Astrocyte (in vitro differentiated cells and primary cell): ENCODE measurements around the gene COQ9. TPM values are rescaled to one million over a fixed set of nuclear protein-coding genes. Genes with fewer than 3 reads are reported as not detected.

Source experiments
- DNase-seq: peaks from one replicate; pipeline ENCODE4 v3.0.0-alpha.2; 2010; ENCODE audit warnings: low read depth
- FAIRE-seq: peaks from 2 replicates; lab custom pipeline; 2011; peaks lifted over from hg19 to GRCh38; lab: Jason Lieb, UNC
- H2AFZ ChIP-seq: 2 replicates; pipeline ENCODE4 v1.6.0; 2012; ENCODE audit warnings: low read depth, low read length, inconsistent platforms
- H3K27ac ChIP-seq: 2 replicates; pipeline ENCODE4 v1.5.1; 2011; ENCODE audit warnings: low read depth, low read length, inconsistent platforms
- H3K27me3 ChIP-seq: 2 replicates; pipeline ENCODE4 v1.6.0; 2011; ENCODE audit warnings: low read length, inconsistent platforms; ENCODE audit not compliant: insufficient read depth
- H3K36me3 ChIP-seq: 2 replicates; pipeline ENCODE4 v1.5.1; 2011; ENCODE audit warnings: low read length, inconsistent platforms; ENCODE audit not compliant: insufficient read depth
- H3K4me1 ChIP-seq: 2 replicates; pipeline ENCODE4 v1.5.1; 2011; ENCODE audit warnings: low read length, inconsistent platforms; ENCODE audit not compliant: insufficient read depth
- H3K4me2 ChIP-seq: 2 replicates; pipeline ENCODE4 v1.6.0; 2012; ENCODE audit warnings: low read length, inconsistent platforms
- H3K4me3 ChIP-seq: 2 replicates; pipeline ENCODE4 v1.5.1; 2011; ENCODE audit warnings: low read depth, mild to moderate bottlenecking, low read length, inconsistent platforms; ENCODE audit not compliant: insufficient read depth
- H3K79me2 ChIP-seq: 2 replicates; pipeline ENCODE4 v1.6.0; 2012; ENCODE audit warnings: mild to moderate bottlenecking, low read length, inconsistent platforms; ENCODE audit not compliant: insufficient read depth
- H3K9ac ChIP-seq: 2 replicates; pipeline ENCODE4 v1.6.0; 2012; ENCODE audit warnings: mild to moderate bottlenecking, low read length, inconsistent platforms
- H3K9me3 ChIP-seq: 2 replicates; pipeline ENCODE4 v1.5.1; 2012; ENCODE audit warnings: low read depth, mild to moderate bottlenecking, low read length, inconsistent platforms; ENCODE audit not compliant: insufficient read depth
- H4K20me1 ChIP-seq: 2 replicates; pipeline ENCODE4 v1.6.0; 2012; ENCODE audit warnings: low read length, inconsistent platforms; ENCODE audit not compliant: insufficient read depth
- H3K27ac Mint-ChIP-seq: one replicate; pipeline ENCODE4 v1.8.0; 2021; ENCODE audit warnings: mild to moderate bottlenecking, mixed read lengths; ENCODE audit not compliant: unreplicated experiment
- H3K27me3 Mint-ChIP-seq: one replicate; pipeline ENCODE4 v1.8.0; 2021; ENCODE audit warnings: low read depth, mixed read lengths; ENCODE audit not compliant: unreplicated experiment
- H3K36me3 Mint-ChIP-seq: one replicate; pipeline ENCODE4 v1.8.0; 2021; ENCODE audit warnings: low read depth, mixed read lengths; ENCODE audit not compliant: unreplicated experiment
- H3K4me1 Mint-ChIP-seq: one replicate; pipeline ENCODE4 v1.8.0; 2021; ENCODE audit warnings: low read depth, mixed read lengths; ENCODE audit not compliant: unreplicated experiment
- H3K4me3 Mint-ChIP-seq: one replicate; pipeline ENCODE4 v1.8.0; 2021; ENCODE audit warnings: mild to moderate bottlenecking, moderate library complexity, mixed read lengths; ENCODE audit not compliant: unreplicated experiment
- H3K9me3 Mint-ChIP-seq: one replicate; pipeline ENCODE4 v1.8.0; 2021; ENCODE audit warnings: mild to moderate bottlenecking, mixed read lengths; ENCODE audit not compliant: unreplicated experiment
- EZH2 ChIP-seq: IDR thresholded peaks from 2 replicates; pipeline ENCODE4 v1.6.1; 2012; ENCODE audit warnings: mild to moderate bottlenecking, low read length, inconsistent platforms; ENCODE audit not compliant: insufficient read depth
- total RNA-seq: library from RNA; stranded (reverse); gene quantifications from 2 replicates; pipeline ENCODE4 v1.2.1, GENCODE V29; 2021
- TF ChIP-seq, protein P1 (sequence below): IDR thresholded peaks from 2 replicates; pipeline ENCODE4 v1.5.1; 2011; ENCODE audit warnings: low read depth, mild to moderate bottlenecking, inconsistent platforms, low read length, moderate library complexity; ENCODE audit not compliant: insufficient read depth

COQ9 gene
- total RNA-seq, 1 donor from 2014 or later: 29.1 TPM

GRCh38 chr16:57477531-57478202 lies 30.4 kb downstream of the COQ9 start:
- Histone ChIP-seq H3K27me3 (no peaks in the 10 kb centered on the region), H3K79me2 (no peaks in the 10 kb centered on the region), H3K36me3 (peaks cover 5% of the 10 kb centered on the region), H4K20me1 (peaks cover 28% of the 10 kb centered on the region), H3K4me3 (no peak overlapping the region), H3K9ac (no peak overlapping the region), H3K4me2 (no peak overlapping the region), H3K27ac (no peak overlapping the region), H2AFZ (no peak overlapping the region), H3K4me1 (peaks cover 20% of the 10 kb centered on the region), H3K9me3 (no peaks in the 10 kb centered on the region)
- peaks cover 9% of the 10 kb centered on the region for H3K4me1 Mint-ChIP-seq
- peaks cover 2% of the 10 kb centered on the region for H3K36me3 Mint-ChIP-seq
- no peaks in the 10 kb centered on the region for H3K9me3 Mint-ChIP-seq
- no peak for TF ChIP-seq EZH2
- TF ChIP-seq, protein P1, sequence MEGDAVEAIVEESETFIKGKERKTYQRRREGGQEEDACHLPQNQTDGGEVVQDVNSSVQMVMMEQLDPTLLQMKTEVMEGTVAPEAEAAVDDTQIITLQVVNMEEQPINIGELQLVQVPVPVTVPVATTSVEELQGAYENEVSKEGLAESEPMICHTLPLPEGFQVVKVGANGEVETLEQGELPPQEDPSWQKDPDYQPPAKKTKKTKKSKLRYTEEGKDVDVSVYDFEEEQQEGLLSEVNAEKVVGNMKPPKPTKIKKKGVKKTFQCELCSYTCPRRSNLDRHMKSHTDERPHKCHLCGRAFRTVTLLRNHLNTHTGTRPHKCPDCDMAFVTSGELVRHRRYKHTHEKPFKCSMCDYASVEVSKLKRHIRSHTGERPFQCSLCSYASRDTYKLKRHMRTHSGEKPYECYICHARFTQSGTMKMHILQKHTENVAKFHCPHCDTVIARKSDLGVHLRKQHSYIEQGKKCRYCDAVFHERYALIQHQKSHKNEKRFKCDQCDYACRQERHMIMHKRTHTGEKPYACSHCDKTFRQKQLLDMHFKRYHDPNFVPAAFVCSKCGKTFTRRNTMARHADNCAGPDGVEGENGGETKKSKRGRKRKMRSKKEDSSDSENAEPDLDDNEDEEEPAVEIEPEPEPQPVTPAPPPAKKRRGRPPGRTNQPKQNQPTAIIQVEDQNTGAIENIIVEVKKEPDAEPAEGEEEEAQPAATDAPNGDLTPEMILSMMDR: no peak
- FAIRE-seq: no peak
- no peak overlapping the region for H3K27ac Mint-ChIP-seq
- no peaks in the 10 kb centered on the region for H3K27me3 Mint-ChIP-seq
- no peak overlapping the region for H3K4me3 Mint-ChIP-seq
- no peak for DNase-seq

- no peaks in the 10 kb centered on the region for H3K9me3 Mint-ChIP-seq
- FAIRE-seq: no peak
- Histone ChIP-seq H3K4me2 (peak overlapping the region; percentile 94), H3K4me1 (peaks cover 20% of the 10 kb centered on the region), H3K9me3 (no peaks in the 10 kb centered on the region), H4K20me1 (peaks cover 25% of the 10 kb centered on the region), H2AFZ (peak overlapping the region; percentile 53), H3K27me3 (no peaks in the 10 kb centered on the region), H3K36me3 (peaks cover 4% of the 10 kb centered on the region), H3K9ac (peak overlapping the region; percentile 72), H3K79me2 (no peaks in the 10 kb centered on the region), H3K27ac (no peak overlapping the region), H3K4me3 (peak overlapping the region; percentile 68)
- peaks cover 9% of the 10 kb centered on the region for H3K4me1 Mint-ChIP-seq
- DNase-seq: no peak
- TF ChIP-seq EZH2: no peak
- TF ChIP-seq, protein P1: no peak
- H3K27ac Mint-ChIP-seq: no peak overlapping the region
- peak overlapping the region; percentile 76 for H3K4me3 Mint-ChIP-seq
- peaks cover 2% of the 10 kb centered on the region for H3K36me3 Mint-ChIP-seq
- H3K27me3 Mint-ChIP-seq: no peaks in the 10 kb centered on the region
Observed at GRCh38 chr16:57478396-57479204, 31.3 kb downstream of the COQ9 start.
